Ovary (tissue), 9 donors: Measurements from ENCODE around the gene UBE2D1. TPM values are rescaled to one million over a fixed set of nuclear protein-coding genes. Genes with fewer than 3 reads are reported as not detected.
A peak's percentile ranks its signal among the peaks of the same experiment; 100 is the strongest.
"Not testable (repeated sequence)": the region's sequence is repeated elsewhere in the genome, so short reads cannot be mapped to it uniquely, and the experiment has no call there.

ENCODE experiments used
- DNase-seq, 5 donors: peaks; one replicate each; pipeline ENCODE4 v3.0.0-alpha.2; 2019 to 2020
- H3K27ac ChIP-seq, 2 donors: fragments of 200-600 bp; one replicate each; pipeline versions ENCODE4 v1.5.1 to v1.8.0; 2019 to 2022
- H3K27me3 ChIP-seq: fragments of 200-600 bp; one replicate; pipeline ENCODE4 v1.8.0; 2022
- H3K36me3 ChIP-seq: fragments of 200-600 bp; sonication (generic); one replicate; pipeline ENCODE4 v1.5.1; 2019
- H3K4me1 ChIP-seq: one replicate; pipeline ENCODE4 v1.8.1; 2013; ENCODE audit warnings: mild to moderate bottlenecking, moderate library complexity; ENCODE audit not compliant: insufficient read depth
- H3K4me3 ChIP-seq: fragments of 200-600 bp; sonication (generic); one replicate; pipeline ENCODE4 v1.5.1; 2017
- H3K9me3 ChIP-seq, 2 donors: fragments of 200-600 bp in 1 of 2; sonication (generic) in 1 of 2; one replicate each; pipeline versions ENCODE4 v1.5.1 to v1.8.1; 2013 to 2019; ENCODE audit warnings: mild to moderate bottlenecking in 1 of 2, moderate library complexity in 1 of 2
- EP300 ChIP-seq: sonication (generic); formaldehyde crosslinking; IDR thresholded peaks from one replicate; pipeline ENCODE4 v1.6.1; 2017; ENCODE audit warnings: antibody characterized with exemption
- POLR2A ChIP-seq: fragments of 450-650 bp; IDR thresholded peaks from one replicate; pipeline ENCODE4 v1.6.1; 2017; ENCODE audit warnings: antibody characterized with exemption, mild to moderate bottlenecking, moderate library complexity
- WGBS, 3 donors: extraction: QIAGEN DNeasy Blood & Tissue Kit in 1 of 3; methylation state at CpG; one replicate each; pipeline versions ENCODE4 v1.1.5 to v1.1.7; 2013 to 2017; 5-methylcytosine and 5-hydroxymethylcytosine counted together
- intact Hi-C, 4 donors: fragments of 100-400 bp; cut with DNase I; formaldehyde crosslinking; loops; one replicate each; pipeline versions ENCODE4 v1.11.0 to v1.15.1; 2022 to 2023
- polyA plus RNA-seq, 2 donors: library from polyadenylated mRNA; stranded (reverse); fragments of 200-250 nt in 1 of 2; fragments of 350-450 nt in 1 of 2; fragmentation: Illumina TruSeq in 1 of 2; extraction: RNeasy Lipid Tissue Mini Kit (QIAGEN cat#74804) in 1 of 2; gene quantifications; one replicate each; pipeline ENCODE4 v1.2.3, GENCODE V29; 2013 to 2014
- total RNA-seq, 7 donors: library from RNA; depleted of rRNA in 2 of 7; stranded (reverse); fragments of >200 nt in 2 of 7; fragmentation: NEBNext Ultra II Directional in 3 of 7; extraction: Animal tissue kit (Norgen Biotek cat#: 25700) in 3 of 7; gene quantifications; one replicate each; pipeline versions ENCODE4 v1.1.0 to v1.2.4, GENCODE V29; 2016 to 2023
- TF ChIP-seq, protein P1 (sequence below), 3 donors: fragments of 450-650 bp in 2 of 3; fragments of 200-600 bp in 1 of 3; IDR thresholded peaks; one replicate each; pipeline versions ENCODE4 v1.5.1 to v1.8.0; 2016 to 2022; ENCODE audit warnings: antibody characterized with exemption in 3 of 3, mild to moderate bottlenecking in 1 of 3
- donor health status: DM: no; HTN: no; CAD: no; lungs with moderate emphysema.
- donor health status: DM: no; HTN: no; CAD: no.
- donor health status: Bipolar disorder and iron deficiency.
- donor health status: DM: yes; HTN: yes; CAD: no.
- donor health status: DM: no; HTN: no; CAD: no.
- donor health status: DM: yes; HTN: yes; CAD: no.

The UBE2D1 gene
- total and polyA plus RNA-seq, 9 donors, result 9.8 to 20.1 (median 14.1) TPM

GRCh38 chr10:58414270-58415041 lies 79.7 kb downstream of the UBE2D1 start:
- peak in 3 of 5 donors; percentile 11 to 31 (median 29) for DNase-seq
- TF ChIP-seq, protein P1, sequence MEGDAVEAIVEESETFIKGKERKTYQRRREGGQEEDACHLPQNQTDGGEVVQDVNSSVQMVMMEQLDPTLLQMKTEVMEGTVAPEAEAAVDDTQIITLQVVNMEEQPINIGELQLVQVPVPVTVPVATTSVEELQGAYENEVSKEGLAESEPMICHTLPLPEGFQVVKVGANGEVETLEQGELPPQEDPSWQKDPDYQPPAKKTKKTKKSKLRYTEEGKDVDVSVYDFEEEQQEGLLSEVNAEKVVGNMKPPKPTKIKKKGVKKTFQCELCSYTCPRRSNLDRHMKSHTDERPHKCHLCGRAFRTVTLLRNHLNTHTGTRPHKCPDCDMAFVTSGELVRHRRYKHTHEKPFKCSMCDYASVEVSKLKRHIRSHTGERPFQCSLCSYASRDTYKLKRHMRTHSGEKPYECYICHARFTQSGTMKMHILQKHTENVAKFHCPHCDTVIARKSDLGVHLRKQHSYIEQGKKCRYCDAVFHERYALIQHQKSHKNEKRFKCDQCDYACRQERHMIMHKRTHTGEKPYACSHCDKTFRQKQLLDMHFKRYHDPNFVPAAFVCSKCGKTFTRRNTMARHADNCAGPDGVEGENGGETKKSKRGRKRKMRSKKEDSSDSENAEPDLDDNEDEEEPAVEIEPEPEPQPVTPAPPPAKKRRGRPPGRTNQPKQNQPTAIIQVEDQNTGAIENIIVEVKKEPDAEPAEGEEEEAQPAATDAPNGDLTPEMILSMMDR (IDR thresholded peaks at IDR 0.05), result peak; percentile 19 to 73 (median 66)
- TF ChIP-seq EP300, result no peak
- WGBS, 3 donors, result 23 to 30% (median 24%) methylated on average over 5 of the region's 5 CpGs
- no peak overlapping the region for H3K4me3 ChIP-seq
- intact Hi-C loops, result loop anchor here in 2 of 4 donors (10.0 kb wide), 1 partner anchor 230 kb away; no protein-coding TSS in a partner anchor
- no peaks in the 10 kb centered on the region for H3K9me3 ChIP-seq
- H3K27me3 ChIP-seq, result no peaks in the 10 kb centered on the region
- H3K27ac ChIP-seq, result no peak overlapping the region
- no peaks in the 10 kb centered on the region for H3K36me3 ChIP-seq
- no peaks in the 10 kb centered on the region for H3K4me1 ChIP-seq

- no peaks in the 10 kb centered on the region for H3K9me3 ChIP-seq
- DNase-seq, result no peak
- H3K4me1 ChIP-seq, result no peaks in the 10 kb centered on the region
- TF ChIP-seq POLR2A, result no peak
- no peak overlapping the region for H3K27ac ChIP-seq
- intact Hi-C loops, result loop anchor here in 2 of 4 donors (10.0 kb wide), 1 partner anchor 229 kb away; no protein-coding TSS in a partner anchor
- H3K36me3 ChIP-seq, result no peaks in the 10 kb centered on the region
- H3K4me3 ChIP-seq, result no peak overlapping the region
- H3K27me3 ChIP-seq, result no peaks in the 10 kb centered on the region
Observed at GRCh38 chr10:58415757-58416156, 81.0 kb downstream of the UBE2D1 start.

- DNase-seq, H3K4me1 ChIP-seq, H3K9me3 ChIP-seq, H3K27me3 ChIP-seq, H3K4me3 ChIP-seq, H3K36me3 ChIP-seq, H3K27ac ChIP-seq: not testable (repeated sequence)
- 86 to 98% (median 93%) methylated on average over 2 of the region's 2 CpGs for WGBS, 3 donors
- intact Hi-C loops, result loop anchor here in 2 of 4 donors (10.0 kb wide), 1 partner anchor 227 kb away; no protein-coding TSS in a partner anchor
Observed at GRCh38 chr10:58417902-58418301, 83.1 kb downstream of the UBE2D1 start.

Other genes starting within 250 kb of the UBE2D1 start
- gene IPMK, start 67.1 kb upstream of the UBE2D1 start, total RNA-seq, result 1 to 10 TPM; 2.7 to 4.3 (median 3.4) TPM
- gene IPMK, start 67.1 kb upstream of the UBE2D1 start, polyA plus RNA-seq, result 1 to 10 TPM; 1.5 to 2.3 TPM
- 10 to 100 TPM; 20.2 to 29.2 (median 25.5) TPM for gene CISD1, start 65.8 kb upstream of the UBE2D1 start, total RNA-seq
- gene CISD1, start 65.8 kb upstream of the UBE2D1 start, polyA plus RNA-seq, result 10 to 100 TPM; 10.6 to 35.7 TPM
- gene TFAM, start 50.4 kb downstream of the UBE2D1 start, total RNA-seq, result 10 to 100 TPM; 17.6 to 46.6 (median 38.2) TPM
- 10 to 100 TPM; 12.0 to 17.8 TPM for gene TFAM, start 50.4 kb downstream of the UBE2D1 start, polyA plus RNA-seq
- gene BICC1, start 177.9 kb downstream of the UBE2D1 start, total RNA-seq, result 10 to 100 TPM; 19.8 to 43.4 (median 23.8) TPM
- gene BICC1, start 177.9 kb downstream of the UBE2D1 start, polyA plus RNA-seq, result 10 to 100 TPM; 13.6 to 15.1 TPM